Mucosa of stomach (tissue), 1 donor: ENCODE measurements around the gene SPEG.

Source experiments
- H3K27me3 ChIP-seq: one replicate; pipeline ENCODE4 v1.7.0; 2013; ENCODE audit warnings: mild to moderate bottlenecking, low read length; ENCODE audit not compliant: control insufficient read depth, insufficient read depth
- H3K36me3 ChIP-seq: one replicate; pipeline ENCODE4 v1.7.0; 2013; ENCODE audit warnings: low read length; ENCODE audit not compliant: control insufficient read depth, insufficient read depth
- H3K4me1 ChIP-seq: one replicate; pipeline ENCODE4 v1.7.0; 2013; ENCODE audit warnings: mild to moderate bottlenecking, low read length; ENCODE audit not compliant: control insufficient read depth, insufficient read depth
- H3K4me3 ChIP-seq: one replicate; pipeline ENCODE4 v1.7.0; 2013; ENCODE audit warnings: low read length
- H3K9ac ChIP-seq: one replicate; pipeline ENCODE4 v1.7.0; 2013; ENCODE audit warnings: mild to moderate bottlenecking, low read length, moderate library complexity
- H3K9me3 ChIP-seq: one replicate; pipeline ENCODE4 v1.7.0; 2013; ENCODE audit warnings: mild to moderate bottlenecking, low read length, moderate library complexity; ENCODE audit not compliant: control insufficient read depth
- donor health status: Pancreatic carcinoma.

The SPEG gene

DNA sequence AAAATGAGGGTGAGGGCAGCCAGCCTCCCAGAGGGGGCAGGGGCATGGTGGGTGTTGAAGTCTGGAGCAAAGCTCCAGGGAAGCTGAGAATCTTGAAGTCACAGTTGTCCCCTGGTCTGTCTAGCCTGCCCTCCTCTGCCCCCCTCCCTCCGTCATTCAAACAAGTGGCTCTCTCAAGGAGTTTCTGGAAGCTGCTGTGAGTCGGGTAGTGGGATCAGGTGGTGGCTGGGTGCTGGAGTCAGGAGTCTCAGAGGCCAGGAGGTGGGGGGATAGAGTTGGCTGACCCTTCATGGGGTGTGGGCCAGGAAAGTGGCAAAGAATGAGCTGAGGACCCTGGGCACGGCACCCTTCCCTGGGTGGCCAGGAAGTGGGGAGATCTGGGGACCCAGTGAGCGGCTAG is 79.1 kb downstream of the SPEG start:
- Histone ChIP-seq H3K27me3 (peaks cover 86% of the 10 kb centered on the region), H3K4me1 (peaks cover 13% of the 10 kb centered on the region), H3K9ac (no peak overlapping the region), H3K4me3 (no peak overlapping the region), H3K9me3 (no peaks in the 10 kb centered on the region), H3K36me3 (no peaks in the 10 kb centered on the region)

- Histone ChIP-seq H3K9me3 (no peaks in the 10 kb centered on the region), H3K36me3 (no peaks in the 10 kb centered on the region), H3K9ac (no peak within 1 kb of the TSS), H3K4me3 (no peak within 1 kb of the TSS), H3K27me3 (peaks cover 86% of the 10 kb centered on the region), H3K4me1 (peaks cover 12% of the 10 kb centered on the region)
Measured at GRCh38 chr2:219514196-219514761, 79.6 kb downstream of the SPEG start, which contains the start of gene ASIC4. TSS of gene ASIC4 (plus strand) at chr2:219514482. CDS start at chr2:219514725, 243 bp downstream.

DNA sequence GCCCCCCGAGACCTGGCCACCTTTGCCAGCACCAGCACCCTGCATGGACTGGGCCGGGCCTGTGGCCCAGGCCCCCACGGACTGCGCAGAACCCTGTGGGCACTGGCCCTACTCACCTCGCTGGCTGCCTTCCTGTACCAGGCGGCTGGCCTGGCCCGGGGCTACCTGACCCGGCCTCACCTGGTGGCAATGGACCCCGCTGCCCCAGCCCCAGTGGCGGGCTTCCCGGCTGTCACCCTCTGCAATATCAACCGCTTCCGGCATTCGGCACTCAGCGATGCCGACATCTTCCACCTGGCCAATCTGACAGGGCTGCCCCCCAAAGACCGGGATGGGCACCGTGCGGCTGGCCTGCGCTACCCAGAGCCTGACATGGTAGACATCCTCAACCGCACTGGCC is 80.2 kb downstream of the SPEG start:
- Histone ChIP-seq H3K36me3 (no peaks in the 10 kb centered on the region), H3K9ac (no peak overlapping the region), H3K9me3 (no peaks in the 10 kb centered on the region), H3K4me3 (no peak overlapping the region), H3K27me3 (peaks cover 83% of the 10 kb centered on the region), H3K4me1 (peaks cover 6% of the 10 kb centered on the region)

GRCh38 chr2:219515874-219516629 is 81.4 kb downstream of the SPEG start:
- H3K9me3 ChIP-seq = no peaks in the 10 kb centered on the region
- H3K36me3 ChIP-seq = no peaks in the 10 kb centered on the region
- peaks cover 81% of the 10 kb centered on the region for H3K27me3 ChIP-seq
- no peaks in the 10 kb centered on the region for H3K4me1 ChIP-seq
- no peak overlapping the region for H3K4me3 ChIP-seq
- no peak overlapping the region for H3K9ac ChIP-seq

GRCh38 chr2:219516888-219517287 is 82.2 kb downstream of the SPEG start:
- H3K36me3 ChIP-seq = no peaks in the 10 kb centered on the region
- H3K4me1 ChIP-seq = no peaks in the 10 kb centered on the region
- peaks cover 83% of the 10 kb centered on the region for H3K27me3 ChIP-seq
- no peak overlapping the region for H3K4me3 ChIP-seq
- no peak overlapping the region for H3K9ac ChIP-seq
- H3K9me3 ChIP-seq = no peaks in the 10 kb centered on the region

DNA sequence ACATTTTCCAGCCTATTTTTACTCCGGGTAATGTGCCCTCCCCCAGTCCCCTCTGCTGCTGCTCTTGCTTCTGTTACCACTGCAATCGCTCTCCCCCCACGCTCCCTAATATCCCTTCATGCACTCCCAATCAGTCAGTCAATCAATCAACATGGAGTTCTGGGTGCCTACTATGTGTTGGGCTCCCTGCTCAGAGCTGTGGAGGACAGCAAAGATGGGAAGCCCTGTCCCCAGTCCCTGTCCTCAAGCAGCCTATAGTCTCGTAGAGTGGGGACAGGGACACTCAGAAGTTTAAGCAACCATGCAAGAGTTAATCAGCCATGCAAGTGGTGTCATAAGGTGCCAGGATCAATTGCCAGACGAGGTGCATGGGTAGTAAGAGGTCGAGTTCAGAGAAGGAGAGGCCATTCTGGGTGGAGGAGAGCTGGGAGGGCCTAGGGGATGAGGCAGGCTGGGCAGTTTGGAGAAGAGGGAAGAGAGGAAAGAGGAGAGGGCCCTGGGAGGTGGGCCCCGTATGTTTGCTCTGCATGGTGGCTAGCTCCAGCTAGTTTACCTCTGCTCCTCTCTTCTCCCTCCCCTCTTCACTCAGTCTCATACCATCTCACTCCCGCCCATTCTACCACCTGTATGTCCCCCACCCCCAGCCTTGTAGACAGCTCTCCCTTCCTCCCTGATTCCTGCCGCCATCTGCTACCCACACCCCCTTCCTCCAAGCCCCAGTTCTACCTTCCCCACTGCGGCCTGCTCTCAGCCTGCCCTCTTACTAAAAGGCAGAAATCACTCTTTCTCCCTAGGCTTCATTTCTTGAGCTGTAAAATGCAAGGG is 83.5 kb downstream of the SPEG start:
- no peak overlapping the region for H3K9ac ChIP-seq
- H3K9me3 ChIP-seq = no peaks in the 10 kb centered on the region
- H3K4me1 ChIP-seq = no peaks in the 10 kb centered on the region
- H3K36me3 ChIP-seq = no peaks in the 10 kb centered on the region
- H3K4me3 ChIP-seq = no peak overlapping the region
- peaks cover 82% of the 10 kb centered on the region for H3K27me3 ChIP-seq

DNA sequence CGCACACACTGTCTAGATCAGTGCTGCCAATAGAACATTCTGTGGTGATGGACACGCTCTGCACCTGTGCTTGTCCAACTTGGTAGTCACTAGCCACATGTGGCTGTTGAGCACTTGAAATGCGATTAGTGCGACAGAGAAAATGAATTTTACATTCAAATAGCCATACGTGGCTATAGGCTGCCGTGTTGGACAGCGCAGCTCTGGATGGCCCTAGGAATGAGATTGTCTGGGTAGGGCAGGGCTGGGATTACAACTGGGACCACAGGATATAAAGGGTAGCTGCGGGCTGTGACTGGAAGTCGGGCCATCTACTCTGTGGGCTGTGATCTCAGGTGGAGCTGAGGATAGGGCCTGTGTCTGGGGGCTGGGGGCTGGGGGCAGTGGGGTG is 84.9 kb downstream of the SPEG start:
- no peak overlapping the region for H3K9ac ChIP-seq
- no peaks in the 10 kb centered on the region for H3K9me3 ChIP-seq
- no peak overlapping the region for H3K4me3 ChIP-seq
- peaks cover 82% of the 10 kb centered on the region for H3K27me3 ChIP-seq
- H3K4me1 ChIP-seq = no peaks in the 10 kb centered on the region
- no peaks in the 10 kb centered on the region for H3K36me3 ChIP-seq

GRCh38 chr2:219520079-219520478 is 85.4 kb downstream of the SPEG start:
- Histone ChIP-seq H3K4me3 (no peak overlapping the region), H3K4me1 (no peaks in the 10 kb centered on the region), H3K27me3 (peaks cover 82% of the 10 kb centered on the region), H3K9me3 (no peaks in the 10 kb centered on the region), H3K36me3 (no peaks in the 10 kb centered on the region), H3K9ac (no peak overlapping the region)

DNA sequence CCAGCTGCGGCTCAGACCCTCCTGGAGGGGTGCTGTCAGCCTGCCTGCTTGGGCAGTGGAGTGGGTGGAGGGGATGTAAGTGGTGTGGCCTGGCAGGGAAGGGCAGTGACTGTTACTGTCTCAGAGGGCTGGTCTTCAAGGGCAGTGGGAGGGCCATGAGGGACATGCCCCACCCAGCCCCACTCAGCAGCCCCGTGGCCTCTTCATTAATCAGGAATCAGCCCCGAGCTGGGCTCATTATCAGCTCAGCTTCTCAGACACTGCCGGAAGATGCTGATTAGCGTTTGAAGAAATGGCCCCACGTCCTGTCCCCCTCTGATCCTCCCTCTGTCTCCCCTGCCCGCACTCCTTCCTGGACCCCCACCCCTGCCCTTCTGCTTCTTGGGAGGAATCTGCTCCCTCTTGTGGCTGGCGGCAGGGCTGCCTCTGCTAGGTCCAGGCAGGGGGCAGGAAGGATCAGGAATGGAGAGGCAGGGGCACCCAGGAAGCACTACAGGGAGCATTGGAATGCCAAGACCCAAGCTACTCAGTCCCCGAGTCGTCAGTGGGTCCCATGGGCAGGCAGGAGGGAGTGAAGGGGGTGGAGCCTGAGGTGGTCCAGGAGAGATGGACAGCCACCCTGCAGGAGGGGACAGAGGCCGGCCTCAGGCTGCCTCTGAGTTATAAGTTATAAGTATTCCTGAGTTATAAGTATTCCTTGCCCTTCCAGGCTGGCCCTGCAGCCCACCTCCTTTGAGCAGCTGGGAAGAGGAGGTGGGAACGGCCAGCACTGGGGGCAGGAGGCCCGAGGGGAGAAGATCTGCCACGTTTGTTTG is 86.6 kb downstream of the SPEG start:
- no peak overlapping the region for H3K4me3 ChIP-seq
- peaks cover 82% of the 10 kb centered on the region for H3K27me3 ChIP-seq
- H3K9me3 ChIP-seq = no peaks in the 10 kb centered on the region
- H3K4me1 ChIP-seq = no peaks in the 10 kb centered on the region
- H3K36me3 ChIP-seq = no peaks in the 10 kb centered on the region
- H3K9ac ChIP-seq = no peak overlapping the region

GRCh38 chr2:219522111-219523030 is 87.7 kb downstream of the SPEG start:
- Histone ChIP-seq H3K4me3 (no peak overlapping the region), H3K27me3 (peaks cover 82% of the 10 kb centered on the region), H3K36me3 (no peaks in the 10 kb centered on the region), H3K9ac (no peak overlapping the region), H3K9me3 (no peaks in the 10 kb centered on the region), H3K4me1 (no peaks in the 10 kb centered on the region)
